ENCODE measurements around the gene PHF14.
"Not testable (repeated sequence)": the region's sequence is repeated elsewhere in the genome, so short reads cannot be mapped to it uniquely, and the experiment has no call there.

PHF14 gene

GRCh38 chr7:10981317-10981716 lies 7.6 kb downstream of the PHF14 start:
- DNase-seq (ENCODE audit: low read depth in 2 of 2) = no peak

- not testable (repeated sequence) for DNase-seq (ENCODE audit: low read depth in 2 of 2)
Observed at GRCh38 chr7:10990748-10991147, 17.1 kb downstream of the PHF14 start.

- not testable (repeated sequence) for DNase-seq (ENCODE audit: low read depth in 2 of 2)
Observed at GRCh38 chr7:10995482-10996166, 22.0 kb downstream of the PHF14 start.

GRCh38 chr7:10998996-10999757 lies 25.5 kb downstream of the PHF14 start:
- no peak for DNase-seq (ENCODE audit: low read depth in 2 of 2)

- DNase-seq (ENCODE audit: low read depth in 2 of 2) = no peak
Observed at GRCh38 chr7:11005202-11005601, 31.5 kb downstream of the PHF14 start.

- DNase-seq (ENCODE audit: low read depth in 2 of 2) = no peak
Observed at GRCh38 chr7:11006291-11006690, 32.6 kb downstream of the PHF14 start.

- DNase-seq (ENCODE audit: low read depth in 2 of 2) = no peak
Observed at GRCh38 chr7:11009631-11010030, 36.0 kb downstream of the PHF14 start.

- DNase-seq (ENCODE audit: low read depth in 2 of 2) = no peak
Observed at GRCh38 chr7:11021468-11021867, 47.8 kb downstream of the PHF14 start.

- DNase-seq (ENCODE audit: low read depth in 2 of 2) = no peak
Observed at GRCh38 chr7:11026452-11027359, 53.0 kb downstream of the PHF14 start.

- no peak for DNase-seq (ENCODE audit: low read depth in 2 of 2)
Observed at GRCh38 chr7:11035661-11036060, 62.0 kb downstream of the PHF14 start.

- no peak for DNase-seq (ENCODE audit: low read depth in 2 of 2)
Observed at GRCh38 chr7:11039974-11040373, 66.3 kb downstream of the PHF14 start.

- DNase-seq (ENCODE audit: low read depth in 2 of 2) = no peak
Observed at GRCh38 chr7:11054033-11054432, 80.4 kb downstream of the PHF14 start.

GRCh38 chr7:11060893-11061292 lies 87.2 kb downstream of the PHF14 start:
- DNase-seq (ENCODE audit: low read depth in 2 of 2) = no peak

- no peak for DNase-seq (ENCODE audit: low read depth in 2 of 2)
Observed at GRCh38 chr7:11062110-11062509, 88.4 kb downstream of the PHF14 start.

GRCh38 chr7:11069591-11069990 lies 95.9 kb downstream of the PHF14 start:
- DNase-seq (ENCODE audit: low read depth in 2 of 2) = no peak

GRCh38 chr7:11077816-11078215 lies 104.1 kb downstream of the PHF14 start:
- DNase-seq (ENCODE audit: low read depth in 2 of 2) = no peak

GRCh38 chr7:11078247-11078834 lies 104.7 kb downstream of the PHF14 start:
- no peak for DNase-seq (ENCODE audit: low read depth in 2 of 2)

- no peak for DNase-seq (ENCODE audit: low read depth in 2 of 2)
Observed at GRCh38 chr7:11079907-11080306, 106.2 kb downstream of the PHF14 start.

GRCh38 chr7:11082121-11082520 lies 108.4 kb downstream of the PHF14 start:
- no peak for DNase-seq (ENCODE audit: low read depth in 2 of 2)

- no peak for DNase-seq (ENCODE audit: low read depth in 2 of 2)
Observed at GRCh38 chr7:11082552-11083213, 109.0 kb downstream of the PHF14 start.

- DNase-seq (ENCODE audit: low read depth in 2 of 2) = no peak
Observed at GRCh38 chr7:11083214-11083568, 109.5 kb downstream of the PHF14 start.
